ENCODE measurements around the gene NTN1.
"Not testable (repeated sequence)": the region's sequence is repeated elsewhere in the genome, so short reads cannot be mapped to it uniquely, and the experiment has no call there.

Gene NTN1

GRCh38 chr17:9105068-9105868 lies 84.0 kb downstream of the NTN1 start:
- TF ChIP-seq CTCF (IDR thresholded peaks at IDR 0.05; ENCODE audit: extremely low read depth, missing control alignments): no peak
- DNase-seq (ENCODE audit: low spot score): no peak

DNA sequence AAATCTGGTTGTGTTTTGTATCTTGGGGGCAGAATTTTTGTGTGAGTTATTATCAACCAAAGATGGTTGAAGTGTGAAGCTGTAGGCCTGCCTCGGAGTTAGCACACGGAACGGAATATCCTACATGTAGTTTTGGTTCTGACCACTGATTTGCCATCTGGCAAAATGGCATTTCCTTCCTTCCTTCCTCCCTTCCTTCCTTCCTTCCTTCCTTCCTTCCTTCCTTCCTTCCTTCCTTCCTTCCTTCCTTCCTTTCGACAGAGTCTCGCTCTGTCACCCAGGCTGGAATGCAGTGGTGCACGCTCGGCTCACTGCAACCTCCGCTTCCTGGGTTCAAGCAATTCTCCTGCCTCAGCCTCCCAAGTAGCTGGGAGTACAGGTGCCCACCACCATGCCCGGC lies 85.0 kb downstream of the NTN1 start:
- DNase-seq (ENCODE audit: low spot score): not testable (repeated sequence)

- TF ChIP-seq CTCF (IDR thresholded peaks at IDR 0.05; ENCODE audit: extremely low read depth, missing control alignments): no peak
- DNase-seq (ENCODE audit: low spot score): no peak
Observed at GRCh38 chr17:9107527-9107926, 86.2 kb downstream of the NTN1 start.

- no peak for DNase-seq (ENCODE audit: low spot score)
- TF ChIP-seq CTCF (IDR thresholded peaks at IDR 0.05; ENCODE audit: extremely low read depth, missing control alignments): no peak
Observed at GRCh38 chr17:9108146-9108545, 86.8 kb downstream of the NTN1 start.

GRCh38 chr17:9109933-9110332 lies 88.6 kb downstream of the NTN1 start:
- TF ChIP-seq CTCF (IDR thresholded peaks at IDR 0.05; ENCODE audit: extremely low read depth, missing control alignments): no peak

GRCh38 chr17:9110501-9110900 lies 89.2 kb downstream of the NTN1 start:
- no peak for TF ChIP-seq CTCF (IDR thresholded peaks at IDR 0.05; ENCODE audit: extremely low read depth, missing control alignments)
- no peak for DNase-seq (ENCODE audit: low spot score)

More at GRCh38 chr17:9109933-9110332, 88.6 kb downstream of the NTN1 start:
- no peak for DNase-seq (ENCODE audit: low spot score)

- TF ChIP-seq CTCF (IDR thresholded peaks at IDR 0.05; ENCODE audit: extremely low read depth, missing control alignments): no peak
- DNase-seq (ENCODE audit: low spot score): no peak
Observed at GRCh38 chr17:9115214-9116191, 94.2 kb downstream of the NTN1 start.

Data from GM20000 (cell line).